Spinal cord (tissue), 10 donors: ENCODE data around the gene GALP. TPM values are rescaled to one million over a fixed set of nuclear protein-coding genes. Genes with fewer than 3 reads are reported as not detected.
A peak's percentile ranks its signal among the peaks of the same experiment; 100 is the strongest.

ENCODE experiments used
- DNase-seq, 6 donors: peaks; one replicate each; pipeline versions ENCODE4 v3.0.0 to v3.0.0-alpha.2; 2013 to 2015; ENCODE audit warnings: low spot score in 6 of 6, low read depth in 4 of 6
- H3K27ac ChIP-seq: one replicate; pipeline ENCODE4 v1.5.1; 2013; ENCODE audit warnings: low read depth, low read length, control low read depth
- H3K27me3 ChIP-seq: one replicate; pipeline ENCODE4 v1.6.1; 2013; ENCODE audit warnings: low read length; ENCODE audit not compliant: control insufficient read depth, insufficient read depth
- H3K36me3 ChIP-seq: one replicate; pipeline ENCODE4 v1.6.1; 2013; ENCODE audit warnings: low read length; ENCODE audit not compliant: control insufficient read depth, insufficient read depth
- H3K4me1 ChIP-seq: one replicate; pipeline ENCODE4 v1.6.1; 2013; ENCODE audit warnings: low read length; ENCODE audit not compliant: control insufficient read depth, insufficient read depth
- H3K4me3 ChIP-seq: one replicate; pipeline ENCODE4 v1.5.1; 2013; ENCODE audit warnings: low read depth, low read length, control low read depth
- H3K9me3 ChIP-seq: one replicate; pipeline ENCODE4 v1.6.1; 2013; ENCODE audit warnings: low read length; ENCODE audit not compliant: control insufficient read depth, insufficient read depth
- WGBS: methylation state at CpG from one replicate; pipeline ENCODE4 v1.1.5; 2013; ENCODE audit warnings: missing lambda C conversion rate; ENCODE audit not compliant: insufficient coverage; 5-methylcytosine and 5-hydroxymethylcytosine counted together
- polyA plus RNA-seq, 2 donors: library from polyadenylated mRNA; unstranded; fragments of 120-200 nt; gene quantifications; one replicate each; pipeline ENCODE4 v1.2.1, GENCODE V29; 2013; ENCODE audit not compliant: insufficient read length in 2 of 2
- total RNA-seq, 2 donors: library from RNA; depleted of rRNA in 1 of 2; stranded (reverse); fragments of 120-200 nt in 1 of 2; fragments of >200 nt in 1 of 2; gene quantifications; one replicate each; pipeline versions ENCODE4 v1.2.3 to v1.2.4, GENCODE V29; 2013 to 2014
- donor health status: healthy.

The GALP gene
- total and polyA plus RNA-seq, 4 donors = not detected

- H3K4me1 ChIP-seq = peaks cover 28% of the 10 kb centered on the region
- H3K4me3 ChIP-seq = no peak overlapping the region
- no peaks in the 10 kb centered on the region for H3K27me3 ChIP-seq
- H3K36me3 ChIP-seq = no peaks in the 10 kb centered on the region
- no peak for DNase-seq
- H3K27ac ChIP-seq = no peak overlapping the region
- no CpG with 5 or more reads among the region's 3 CpGs for WGBS
- H3K9me3 ChIP-seq = no peaks in the 10 kb centered on the region
These were observed 37.7 kb upstream of the GALP start for GRCh38 chr19:56138069-56138468.

- Histone ChIP-seq H3K4me1 (peaks cover 38% of the 10 kb centered on the region), H3K36me3 (peaks cover 4% of the 10 kb centered on the region), H3K27ac (peak overlapping the region; percentile 86), H3K9me3 (no peaks in the 10 kb centered on the region), H3K4me3 (peak overlapping the region; percentile 61), H3K27me3 (no peaks in the 10 kb centered on the region)
- DNase-seq = no peak
- WGBS = 28% methylated on average over 20 of the region's 22 CpGs
These were observed 35.8 kb upstream of the GALP start for GRCh38 chr19:56139847-56140582.

GRCh38 chr19:56140583-56141416, 35.0 kb upstream of the GALP start, which contains the start of gene ZNF444:
Gene ZNF444, plus strand, starts transcription at chr19:56141287. Its CDS starts 5,625 bp downstream, at chr19:56146912.
- peaks cover 38% of the 10 kb centered on the region for H3K4me1 ChIP-seq
- under 1% methylated on average over 55 of the region's 56 CpGs for WGBS
- H3K27me3 ChIP-seq = no peaks in the 10 kb centered on the region
- peaks cover 8% of the 10 kb centered on the region for H3K36me3 ChIP-seq
- H3K4me3 ChIP-seq = peak within 1 kb of the TSS; percentile 61
- peak; percentile 97 to 100 (median 99) for DNase-seq
- no peaks in the 10 kb centered on the region for H3K9me3 ChIP-seq
- H3K27ac ChIP-seq = peak within 1 kb of the TSS; percentile 86

- Histone ChIP-seq H3K4me3 (peak overlapping the region; percentile 61), H3K9me3 (no peaks in the 10 kb centered on the region), H3K27ac (peak overlapping the region; percentile 86), H3K27me3 (no peaks in the 10 kb centered on the region), H3K36me3 (peaks cover 15% of the 10 kb centered on the region), H3K4me1 (peaks cover 38% of the 10 kb centered on the region)
- under 1% methylated on average over 17 of the region's 26 CpGs for WGBS
- DNase-seq = no peak
These were observed 34.3 kb upstream of the GALP start for GRCh38 chr19:56141417-56141993.

- Histone ChIP-seq H3K4me1 (peaks cover 36% of the 10 kb centered on the region), H3K27me3 (no peaks in the 10 kb centered on the region), H3K36me3 (peaks cover 22% of the 10 kb centered on the region), H3K27ac (no peak overlapping the region), H3K9me3 (no peaks in the 10 kb centered on the region), H3K4me3 (peak overlapping the region; percentile 61)
- 62% methylated on average over 4 of the region's 17 CpGs for WGBS
- no peak for DNase-seq
These were observed 33.6 kb upstream of the GALP start for GRCh38 chr19:56142087-56142787.

- peaks cover 30% of the 10 kb centered on the region for H3K36me3 ChIP-seq
- WGBS = 81% methylated on average over 3 of the region's 4 CpGs
- H3K4me1 ChIP-seq = peaks cover 33% of the 10 kb centered on the region
- H3K9me3 ChIP-seq = no peaks in the 10 kb centered on the region
- no peaks in the 10 kb centered on the region for H3K27me3 ChIP-seq
- DNase-seq = no peak
- H3K27ac ChIP-seq = no peak overlapping the region
- H3K4me3 ChIP-seq = no peak overlapping the region
These were observed 32.8 kb upstream of the GALP start for GRCh38 chr19:56142897-56143434.

GRCh38 chr19:56144376-56144775, 31.4 kb upstream of the GALP start:
- Histone ChIP-seq H3K4me1 (peaks cover 38% of the 10 kb centered on the region), H3K9me3 (no peaks in the 10 kb centered on the region), H3K4me3 (no peak overlapping the region), H3K36me3 (peaks cover 40% of the 10 kb centered on the region), H3K27ac (no peak overlapping the region), H3K27me3 (no peaks in the 10 kb centered on the region)
- WGBS = 83% methylated on average over 4 of the region's 6 CpGs
- DNase-seq = no peak

- H3K27me3 ChIP-seq = no peaks in the 10 kb centered on the region
- no peak overlapping the region for H3K27ac ChIP-seq
- peaks cover 44% of the 10 kb centered on the region for H3K36me3 ChIP-seq
- 93% methylated on average over 7 of the region's 12 CpGs for WGBS
- no peak for DNase-seq
- no peaks in the 10 kb centered on the region for H3K9me3 ChIP-seq
- peaks cover 37% of the 10 kb centered on the region for H3K4me1 ChIP-seq
- H3K4me3 ChIP-seq = no peak overlapping the region
These were observed 31.0 kb upstream of the GALP start for GRCh38 chr19:56144831-56145230.

- Histone ChIP-seq H3K9me3 (no peaks in the 10 kb centered on the region), H3K36me3 (peaks cover 48% of the 10 kb centered on the region), H3K27ac (no peak overlapping the region), H3K27me3 (no peaks in the 10 kb centered on the region), H3K4me1 (peaks cover 30% of the 10 kb centered on the region), H3K4me3 (no peak overlapping the region)
- 93% methylated on average over 9 of the region's 10 CpGs for WGBS
- no peak for DNase-seq
These were observed 30.1 kb upstream of the GALP start for GRCh38 chr19:56145698-56146097.
